Activated CD4-positive, CD25-positive, alpha-beta regulatory T cell treated with anti-CD3 and anti-CD28 coated beads, Interleukin-2, amount 50 U/mL, for 16 hours (primary cell): ENCODE results near the gene NLGN2.
A peak's percentile ranks its signal among the peaks of the same experiment; 100 is the strongest.

Source experiments
- DNase-seq: peaks from one replicate; pipeline ENCODE4 v3.0.0-alpha.2; 2020; ENCODE audit warnings: low read depth, low spot score

Gene NLGN2

GRCh38 chr17:7413346-7413985, 5.8 kb downstream of the NLGN2 start:
- no peak for DNase-seq

DNA sequence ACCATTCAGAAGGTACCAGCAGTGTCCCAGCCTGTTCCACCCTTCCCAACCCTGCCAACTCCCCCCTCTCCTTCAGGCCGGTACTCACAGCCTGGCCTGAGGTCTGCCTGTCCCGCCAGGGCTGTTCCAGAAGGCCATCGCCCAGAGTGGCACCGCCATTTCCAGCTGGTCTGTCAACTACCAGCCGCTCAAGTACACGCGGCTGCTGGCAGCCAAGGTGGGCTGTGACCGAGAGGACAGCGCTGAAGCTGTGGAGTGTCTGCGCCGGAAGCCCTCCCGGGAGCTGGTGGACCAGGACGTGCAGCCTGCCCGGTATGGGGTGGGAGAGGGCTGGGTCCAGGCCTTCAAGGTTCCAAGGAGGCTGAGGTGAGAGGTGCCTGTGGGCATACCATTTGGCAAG, 7.2 kb downstream of the NLGN2 start:
- no peak for DNase-seq

- DNase-seq: no peak
Observed at GRCh38 chr17:7415784-7416183, 8.1 kb downstream of the NLGN2 start.

- no peak for DNase-seq
Observed at GRCh38 chr17:7416323-7416722, 8.7 kb downstream of the NLGN2 start.

DNA sequence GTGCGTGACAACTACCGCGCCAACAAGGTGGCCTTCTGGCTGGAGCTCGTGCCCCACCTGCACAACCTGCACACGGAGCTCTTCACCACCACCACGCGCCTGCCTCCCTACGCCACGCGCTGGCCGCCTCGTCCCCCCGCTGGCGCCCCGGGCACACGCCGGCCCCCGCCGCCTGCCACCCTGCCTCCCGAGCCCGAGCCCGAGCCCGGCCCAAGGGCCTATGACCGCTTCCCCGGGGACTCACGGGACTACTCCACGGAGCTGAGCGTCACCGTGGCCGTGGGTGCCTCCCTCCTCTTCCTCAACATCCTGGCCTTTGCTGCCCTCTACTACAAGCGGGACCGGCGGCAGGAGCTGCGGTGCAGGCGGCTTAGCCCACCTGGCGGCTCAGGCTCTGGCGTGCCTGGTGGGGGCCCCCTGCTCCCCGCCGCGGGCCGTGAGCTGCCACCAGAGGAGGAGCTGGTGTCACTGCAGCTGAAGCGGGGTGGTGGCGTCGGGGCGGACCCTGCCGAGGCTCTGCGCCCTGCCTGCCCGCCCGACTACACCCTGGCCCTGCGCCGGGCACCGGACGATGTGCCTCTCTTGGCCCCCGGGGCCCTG, 9.5 kb downstream of the NLGN2 start:
- DNase-seq: no peak

DNA sequence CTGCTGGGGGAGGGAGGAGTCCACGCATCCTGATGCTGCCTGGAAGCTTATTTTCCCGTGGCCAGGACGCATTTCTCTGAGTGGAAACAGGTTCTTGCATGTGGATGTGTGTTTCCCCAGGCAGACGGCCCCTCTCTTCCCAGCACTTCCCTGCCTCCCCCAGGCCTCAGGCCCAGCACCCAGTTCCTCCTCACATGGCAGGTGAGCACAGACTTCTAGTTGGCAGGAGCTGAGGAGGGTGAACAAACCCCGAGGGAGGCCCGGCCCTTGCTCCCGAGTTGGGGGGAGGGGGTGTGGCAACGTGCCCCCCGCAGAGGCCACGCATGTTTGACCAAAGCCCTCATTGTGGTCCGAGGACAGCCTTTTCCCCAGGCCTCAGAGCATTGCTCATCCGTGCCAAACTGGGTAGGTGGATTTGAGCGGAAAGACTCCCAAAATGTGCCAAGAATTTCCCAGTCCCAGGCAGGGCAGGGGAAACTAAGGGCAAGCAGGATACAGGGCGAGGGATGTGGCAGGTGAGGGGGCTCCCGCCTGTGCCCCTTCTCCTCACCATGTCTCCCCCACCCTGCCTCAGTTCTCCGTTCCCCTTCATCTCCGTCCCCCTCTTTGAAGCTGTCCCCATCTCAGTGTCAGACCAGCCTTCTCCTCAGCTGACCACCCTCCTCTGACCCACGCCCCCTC, 11.0 kb downstream of the NLGN2 start:
- no peak for DNase-seq

GRCh38 chr17:7419819-7420610, 12.4 kb downstream of the NLGN2 start, which contains the start of gene SPEM1:
SPEM1 (plus strand) TSS chr17:7420324; CDS start chr17:7420385, 61 bp downstream.
- no peak for DNase-seq

DNA sequence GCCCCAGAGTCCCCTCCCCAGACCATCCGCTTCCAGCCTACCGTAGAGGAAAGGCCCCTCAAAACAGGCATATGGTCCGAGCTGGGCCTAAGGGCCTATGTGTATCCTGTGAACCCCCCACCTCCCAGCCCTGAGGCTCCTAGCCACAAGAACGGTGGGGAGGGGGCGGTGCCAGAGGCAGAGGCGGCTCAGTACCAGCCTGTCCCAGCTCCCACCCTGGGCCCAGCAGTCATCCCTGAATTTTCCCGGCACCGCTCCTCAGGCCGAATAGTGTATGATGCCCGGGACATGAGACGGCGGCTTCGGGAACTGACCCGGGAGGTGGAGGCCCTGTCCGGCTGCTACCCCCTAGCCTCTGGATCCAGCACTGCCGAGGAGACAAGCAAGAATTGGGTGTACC, 13.5 kb downstream of the NLGN2 start:
- no peak for DNase-seq

DNA sequence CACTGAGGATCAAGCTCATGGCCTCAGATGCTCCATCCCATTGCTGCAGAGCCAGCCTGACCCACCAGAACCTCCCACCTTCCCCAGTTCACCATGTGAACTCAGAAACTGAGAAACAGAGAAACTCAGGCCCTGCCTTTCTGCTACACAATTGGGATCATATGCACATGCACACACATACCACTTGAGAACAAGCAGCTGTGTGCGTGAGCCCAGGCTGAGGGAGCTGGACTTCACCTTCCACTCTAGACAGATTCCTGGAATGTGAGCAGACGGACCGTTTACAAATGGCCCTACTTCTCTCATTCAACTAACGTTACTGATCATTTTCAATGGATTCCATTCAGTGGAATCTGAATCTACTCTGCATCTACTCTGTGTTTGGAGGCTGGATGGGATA, 16.0 kb downstream of the NLGN2 start:
- no peak for DNase-seq

DNA sequence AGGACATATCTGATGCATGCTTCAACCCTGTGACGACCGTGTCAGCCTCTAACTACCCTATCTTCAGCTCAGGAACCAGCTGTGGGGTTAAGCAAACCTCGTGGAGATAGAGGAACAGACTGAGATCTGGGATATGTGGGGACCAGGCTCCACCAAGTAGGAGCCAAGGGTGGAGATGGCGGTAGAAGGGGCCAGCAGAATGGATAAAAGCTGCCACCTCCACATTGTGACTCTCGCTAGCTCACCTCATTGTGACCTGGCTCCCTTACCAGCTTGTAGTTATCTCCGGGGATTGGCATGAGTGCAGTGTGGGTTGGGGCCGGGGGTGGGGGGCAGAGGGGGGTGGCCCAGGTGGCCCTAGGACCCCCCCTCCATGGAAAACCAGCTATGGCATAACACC, 17.7 kb downstream of the NLGN2 start, which contains the start of gene SPEM2:
Gene SPEM2, plus strand, starts transcription at position 301 of the 400 bp plus-strand sequence. Its CDS starts 73 bp downstream, at position 374.
- DNase-seq: no peak

GRCh38 chr17:7425756-7426155, 18.1 kb downstream of the NLGN2 start:
- DNase-seq: no peak

GRCh38 chr17:7426203-7426863, 18.7 kb downstream of the NLGN2 start:
- DNase-seq: no peak

- no peak for DNase-seq
Observed at GRCh38 chr17:7426896-7427489, 19.3 kb downstream of the NLGN2 start.

DNA sequence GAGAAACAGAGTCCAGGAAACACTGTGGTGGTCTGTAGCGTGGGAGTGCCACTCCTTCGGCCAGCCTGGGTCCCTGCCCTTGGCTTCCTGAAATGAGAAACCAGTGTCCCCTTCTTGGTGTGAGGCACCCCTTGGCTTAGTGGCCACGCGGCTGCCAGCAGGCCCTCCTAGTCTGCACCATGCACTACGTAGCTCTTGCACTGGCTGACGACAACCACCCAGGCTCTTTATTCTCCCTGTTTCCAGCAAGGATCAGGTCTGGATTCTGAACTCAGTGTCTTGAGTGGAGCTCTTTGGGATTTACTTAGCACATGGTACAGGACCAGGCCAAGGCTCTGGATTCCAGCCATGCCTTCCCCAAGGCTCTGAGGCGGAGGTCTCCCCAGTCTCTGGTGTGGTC, 19.9 kb downstream of the NLGN2 start:
- no peak for DNase-seq

DNA sequence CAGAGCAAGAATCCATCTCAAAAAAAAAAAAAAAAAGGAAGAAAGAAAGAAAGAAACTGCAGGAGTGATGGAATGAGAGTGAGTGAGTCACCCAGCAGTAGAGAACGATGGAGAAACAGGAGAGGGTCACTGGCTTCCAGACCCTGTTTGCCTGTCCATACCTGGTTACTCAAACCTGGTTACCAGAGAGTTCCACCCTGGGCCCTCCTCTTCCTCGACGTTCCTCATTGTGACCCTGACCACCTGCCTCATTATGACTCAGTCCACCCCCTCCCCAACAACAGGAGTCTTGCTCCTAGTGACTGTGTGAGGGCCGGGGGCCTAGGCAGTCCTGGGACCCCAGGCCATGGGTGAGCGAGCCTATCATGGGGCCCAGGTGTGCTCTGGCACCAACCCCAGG, 20.9 kb downstream of the NLGN2 start, which contains the start of gene SPEM3:
Gene SPEM3, plus strand, starts transcription at position 301 of the 400 bp plus-strand sequence. Its CDS starts 46 bp downstream, at position 347.
- DNase-seq: no peak

- DNase-seq: no peak
Observed at GRCh38 chr17:7429722-7430121, 22.1 kb downstream of the NLGN2 start.

DNA sequence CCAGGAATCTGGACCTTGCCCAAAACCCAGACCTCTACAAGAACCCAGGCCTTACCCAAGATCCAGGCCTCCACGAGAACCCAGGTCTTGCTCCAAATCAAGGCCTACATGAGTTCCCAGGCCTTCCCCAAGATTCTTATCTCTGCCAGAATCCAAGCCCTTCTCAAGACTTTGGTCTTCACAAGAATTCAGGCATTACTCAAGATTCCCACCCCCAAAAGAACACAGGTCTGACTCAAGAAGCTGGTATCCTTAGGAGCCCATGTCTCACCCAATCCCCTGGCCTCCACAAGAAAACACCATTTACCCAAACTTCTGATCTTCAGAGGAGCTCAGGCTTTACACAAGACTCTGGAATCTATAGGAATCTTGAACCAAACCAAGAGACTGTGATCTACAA, 23.6 kb downstream of the NLGN2 start:
- no peak for DNase-seq

GRCh38 chr17:7432296-7432695, 24.7 kb downstream of the NLGN2 start:
- no peak for DNase-seq

GRCh38 chr17:7435676-7436555, 28.3 kb downstream of the NLGN2 start:
- peak; percentile 23 for DNase-seq
